ENCODE data around the gene NPR2. TPM values are rescaled to one million over a fixed set of nuclear protein-coding genes. Genes with fewer than 3 reads are reported as not detected.

NPR2 gene
- total and polyA plus RNA-seq, 4 experiments from 2014 or later = 0.97 to 15.9 (median 9.5) TPM

DNA sequence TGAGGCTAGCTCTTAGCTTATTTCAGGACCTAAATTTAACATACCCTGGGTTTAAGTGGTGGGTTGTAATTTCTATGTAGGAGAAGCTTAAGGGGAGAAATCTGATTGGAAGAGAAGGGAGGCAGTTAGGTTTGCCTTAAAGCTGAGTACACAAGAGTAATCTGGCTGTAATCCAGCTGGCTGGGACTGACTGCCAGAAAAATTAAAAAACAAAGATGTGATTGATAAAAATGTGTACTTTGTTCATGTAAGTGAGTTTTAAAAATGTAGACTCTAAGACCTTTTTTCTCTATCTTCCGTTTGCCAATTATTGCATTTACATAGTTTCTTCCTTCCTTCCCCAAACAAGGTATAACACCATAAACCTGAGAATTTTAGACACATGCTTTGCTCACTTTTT is 19.9 kb upstream of the NPR2 start:
- ChIA-PET CTCF (ENCODE audit: partially characterized antibody) (interaction anchor here (0.7 to 3.8 kb wide), 5 partner anchors 15 to 132 kb away, joined by 3 to 25 read pairs (median 3); no protein-coding TSS in a partner anchor), POLR2A (ENCODE audit: partially characterized antibody) (interaction anchor here (0.8 kb wide), 1 partner anchor 40 kb away, joined by 3 read pairs; the partner anchor contains the start of gene TLN1)

DNA sequence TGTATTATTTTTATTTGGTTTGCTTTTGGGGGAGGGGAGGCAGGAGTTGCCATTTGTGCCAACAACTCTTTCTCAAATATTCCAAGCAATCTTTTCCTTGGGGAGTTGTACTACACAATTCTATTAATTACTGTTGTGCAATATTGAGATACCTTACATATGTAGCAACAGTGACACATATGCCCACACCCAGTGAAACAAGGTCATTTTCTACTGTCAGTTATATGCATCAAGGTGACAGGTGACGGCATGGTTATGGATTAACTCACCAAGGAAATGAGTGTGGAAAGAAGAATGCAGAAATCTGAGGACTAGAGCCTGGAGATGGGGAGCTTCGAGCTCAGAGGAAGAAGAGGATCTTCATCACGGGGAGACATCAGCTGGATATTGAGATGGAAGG is 19.4 kb upstream of the NPR2 start:
- CTCF ChIA-PET (ENCODE audit: partially characterized antibody) = interaction anchor here (0.9 to 3.8 kb wide), 6 partner anchors 15 to 131 kb away, joined by 3 to 25 read pairs (median 3); partner anchors contain the start of gene ARHGEF39
- Histone ChIP-seq H3K4me1 (ENCODE audit: insufficient read depth, low read length) (peaks cover 3% of the 10 kb centered on the region), H3K4me3 (ENCODE audit: low read length in 2 of 2) (no peak overlapping the region), H3K27me3 (ENCODE audit: insufficient read depth, low read length) (no peaks in the 10 kb centered on the region), H3K27ac (ENCODE audit: low read depth, low read length) (no peak overlapping the region), H3K9me3 (ENCODE audit: control insufficient read depth in 1 of 2, low read length in 2 of 2) (no peaks in the 10 kb centered on the region), H3K36me3 (ENCODE audit: insufficient read depth, low read length) (no peaks in the 10 kb centered on the region)
- Mint-ChIP-seq H3K4me1 (peaks cover 0 to 10% (median 6%) of the 10 kb centered on the region in 4 donors), H3K4me3 (no peak overlapping the region), H3K36me3 (peaks cover 0 to 2% of the 10 kb centered on the region in 2 donors), H3K9me3 (no peaks in the 10 kb centered on the region), H3K27me3 (no peaks in the 10 kb centered on the region), H3K27ac (no peak overlapping the region)
- DNase-seq = no peak
- POLR2A ChIA-PET (ENCODE audit: partially characterized antibody) = no interaction called here
- intact Hi-C loops (cut with micrococcal nuclease) = no loop called here

More for the DNA sequence above, 19.9 kb upstream of the NPR2 start:
- Histone ChIP-seq H3K9me3 (ENCODE audit: control insufficient read depth in 1 of 2, low read length in 2 of 2) (no peaks in the 10 kb centered on the region), H3K4me1 (ENCODE audit: insufficient read depth, low read length) (peaks cover 3% of the 10 kb centered on the region), H3K27ac (ENCODE audit: low read depth, low read length) (no peak overlapping the region), H3K4me3 (ENCODE audit: low read length in 2 of 2) (no peak overlapping the region), H3K36me3 (ENCODE audit: insufficient read depth, low read length) (no peaks in the 10 kb centered on the region), H3K27me3 (ENCODE audit: insufficient read depth, low read length) (no peaks in the 10 kb centered on the region)
- Mint-ChIP-seq H3K27ac (no peak overlapping the region), H3K36me3 (peaks cover 0 to 2% of the 10 kb centered on the region in 2 donors), H3K4me3 (no peak overlapping the region), H3K27me3 (no peaks in the 10 kb centered on the region), H3K9me3 (no peaks in the 10 kb centered on the region), H3K4me1 (peaks cover 0 to 10% (median 6%) of the 10 kb centered on the region in 4 donors)
- intact Hi-C loops (cut with micrococcal nuclease) = no loop called here
- DNase-seq = no peak

DNA sequence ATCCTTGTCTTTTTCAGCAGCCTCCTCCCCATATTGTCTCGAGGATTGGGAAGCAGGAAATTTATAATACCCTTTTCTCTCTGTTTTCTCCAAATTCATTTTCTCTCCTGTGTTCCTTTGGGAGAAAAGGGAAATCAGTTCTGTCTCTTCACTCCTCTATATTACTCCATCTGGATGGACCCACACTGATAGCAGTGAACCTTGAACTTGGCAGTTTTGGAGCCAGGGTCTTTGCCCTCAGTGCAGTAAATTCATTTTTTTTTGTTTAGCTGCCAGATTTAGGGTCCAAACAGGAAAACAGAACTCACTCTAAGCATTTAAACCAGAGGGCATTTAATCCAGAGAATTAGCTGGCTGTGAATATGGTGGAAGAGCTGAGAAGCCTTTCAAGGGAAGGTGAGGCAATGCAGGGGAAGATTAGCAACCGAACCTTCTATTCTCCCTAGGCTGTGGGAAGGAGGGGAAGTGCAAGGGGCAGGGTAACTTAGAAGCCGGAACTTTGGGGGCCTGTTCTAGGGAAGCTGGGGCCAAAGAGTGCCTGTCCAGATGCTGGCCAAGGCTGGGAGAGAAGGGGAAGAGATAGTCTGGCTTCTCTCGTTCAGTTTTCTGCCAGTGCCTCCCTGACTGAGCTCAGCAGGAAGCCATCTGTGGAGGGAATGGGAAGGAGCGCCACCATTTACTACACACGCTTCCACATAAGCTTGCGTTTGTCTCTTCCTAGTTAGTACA is 16.3 kb upstream of the NPR2 start:
- H3K4me3 ChIP-seq (ENCODE audit: low read length in 2 of 2) = no peak overlapping the region
- intact Hi-C loops (cut with micrococcal nuclease) = no loop called here
- Mint-ChIP-seq H3K36me3 (peaks cover 5 to 11% of the 10 kb centered on the region in 2 donors), H3K9me3 (no peaks in the 10 kb centered on the region), H3K4me1 (peaks cover 0 to 5% (median 3%) of the 10 kb centered on the region in 4 donors), H3K27me3 (no peaks in the 10 kb centered on the region), H3K4me3 (peak overlapping the region in 1 of 8 donors; percentile 18), H3K27ac (peak overlapping the region in 3 of 7 donors; percentile 62 to 72 (median 69))
- ChIA-PET CTCF (ENCODE audit: partially characterized antibody) (interaction anchor here (0.7 to 2.1 kb wide), 6 partner anchors 15 to 108 kb away, joined by 3 to 5 read pairs (median 4); no protein-coding TSS in a partner anchor), POLR2A (ENCODE audit: partially characterized antibody) (no interaction called here)
- H3K36me3 ChIP-seq (ENCODE audit: insufficient read depth, low read length) = no peaks in the 10 kb centered on the region
- H3K27me3 ChIP-seq (ENCODE audit: insufficient read depth, low read length) = no peaks in the 10 kb centered on the region
- DNase-seq = no peak
- H3K4me1 ChIP-seq (ENCODE audit: insufficient read depth, low read length) = peaks cover 3% of the 10 kb centered on the region
- no peak overlapping the region for H3K27ac ChIP-seq (ENCODE audit: low read depth, low read length)
- no peaks in the 10 kb centered on the region for H3K9me3 ChIP-seq (ENCODE audit: control insufficient read depth in 1 of 2, low read length in 2 of 2)

DNA sequence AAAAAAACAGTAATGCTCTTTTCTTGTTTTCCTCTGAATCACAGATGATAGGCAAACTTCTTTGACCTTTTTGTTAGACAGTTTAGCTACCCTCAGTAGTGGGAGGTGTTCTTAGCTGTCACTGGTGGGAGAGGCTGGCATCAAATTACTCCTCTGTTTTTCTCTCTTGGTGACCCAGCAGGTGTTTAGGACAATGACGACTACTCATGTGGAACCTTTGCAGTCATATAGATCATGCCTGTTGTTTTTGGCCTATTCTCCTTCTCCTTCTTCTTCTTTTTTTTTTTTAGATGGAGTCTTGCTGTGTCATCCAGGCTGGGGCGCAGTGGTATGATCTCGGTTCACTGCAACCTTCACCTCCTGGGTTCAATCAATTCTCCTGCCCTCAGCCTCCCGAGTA is 15.4 kb upstream of the NPR2 start:
- H3K27ac ChIP-seq (ENCODE audit: low read depth, low read length) = no peak overlapping the region
- no peaks in the 10 kb centered on the region for H3K4me1 ChIP-seq (ENCODE audit: insufficient read depth, low read length)
- H3K27me3 Mint-ChIP-seq = no peaks in the 10 kb centered on the region
- no peak for DNase-seq
- H3K4me3 Mint-ChIP-seq = no peak overlapping the region
- no peaks in the 10 kb centered on the region for H3K9me3 ChIP-seq (ENCODE audit: control insufficient read depth in 1 of 2, low read length in 2 of 2)
- H3K27me3 ChIP-seq (ENCODE audit: insufficient read depth, low read length) = no peaks in the 10 kb centered on the region
- no peak overlapping the region for H3K4me3 ChIP-seq (ENCODE audit: low read length in 2 of 2)
- ChIA-PET CTCF (ENCODE audit: partially characterized antibody) (interaction anchor here (1.0 to 2.1 kb wide), 4 partner anchors 14 to 82 kb away, joined by 3 to 5 read pairs (median 4); no protein-coding TSS in a partner anchor), POLR2A (ENCODE audit: partially characterized antibody) (no interaction called here)
- intact Hi-C loops (cut with micrococcal nuclease) = no loop called here
- H3K36me3 ChIP-seq (ENCODE audit: insufficient read depth, low read length) = no peaks in the 10 kb centered on the region
- peaks cover 11 to 16% of the 10 kb centered on the region in 2 donors for H3K36me3 Mint-ChIP-seq
- H3K9me3 Mint-ChIP-seq = no peaks in the 10 kb centered on the region
- H3K27ac Mint-ChIP-seq = peak overlapping the region in 1 of 7 donors; percentile 70
- peaks cover 0 to 5% (median 4%) of the 10 kb centered on the region in 4 donors for H3K4me1 Mint-ChIP-seq

DNA sequence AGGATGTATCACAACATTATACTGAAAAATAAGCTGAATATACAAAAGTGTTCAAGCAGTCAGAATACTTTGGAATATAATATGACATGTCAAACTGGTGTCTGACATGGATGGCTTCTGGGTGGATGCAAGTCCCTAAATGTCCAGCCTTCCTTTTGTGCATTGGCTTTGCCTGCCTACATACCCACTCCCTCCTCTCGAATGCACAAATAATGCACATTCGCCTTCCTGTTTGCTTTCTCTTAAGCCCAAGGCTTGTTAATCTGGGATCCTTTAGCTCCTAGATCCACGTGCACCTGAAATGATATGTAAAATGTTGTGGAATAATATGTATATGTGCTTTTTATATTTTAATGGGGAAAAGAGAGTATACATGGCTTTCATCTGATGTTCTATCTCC is 12.9 kb upstream of the NPR2 start:
- H3K27me3 ChIP-seq (ENCODE audit: insufficient read depth, low read length) = no peaks in the 10 kb centered on the region
- ChIA-PET CTCF (ENCODE audit: partially characterized antibody) (interaction anchor here (2.2 kb wide), 1 partner anchor 12 kb away, joined by 11 read pairs; no protein-coding TSS in a partner anchor), POLR2A (ENCODE audit: partially characterized antibody) (no interaction called here)
- DNase-seq = no peak
- H3K9me3 ChIP-seq (ENCODE audit: control insufficient read depth in 1 of 2, low read length in 2 of 2) = no peaks in the 10 kb centered on the region
- Mint-ChIP-seq H3K4me3 (no peak overlapping the region), H3K9me3 (peaks cover 0 to 2% (median 0%) of the 10 kb centered on the region in 8 donors), H3K27me3 (no peaks in the 10 kb centered on the region), H3K36me3 (peaks cover 15 to 19% of the 10 kb centered on the region in 2 donors), H3K27ac (no peak overlapping the region), H3K4me1 (peaks cover 0 to 5% (median 4%) of the 10 kb centered on the region in 4 donors)
- H3K36me3 ChIP-seq (ENCODE audit: insufficient read depth, low read length) = peaks cover 3% of the 10 kb centered on the region
- H3K4me1 ChIP-seq (ENCODE audit: insufficient read depth, low read length) = no peaks in the 10 kb centered on the region
- intact Hi-C loops (cut with micrococcal nuclease) = no loop called here
- H3K4me3 ChIP-seq (ENCODE audit: low read length in 2 of 2) = no peak overlapping the region
- no peak overlapping the region for H3K27ac ChIP-seq (ENCODE audit: low read depth, low read length)

DNA sequence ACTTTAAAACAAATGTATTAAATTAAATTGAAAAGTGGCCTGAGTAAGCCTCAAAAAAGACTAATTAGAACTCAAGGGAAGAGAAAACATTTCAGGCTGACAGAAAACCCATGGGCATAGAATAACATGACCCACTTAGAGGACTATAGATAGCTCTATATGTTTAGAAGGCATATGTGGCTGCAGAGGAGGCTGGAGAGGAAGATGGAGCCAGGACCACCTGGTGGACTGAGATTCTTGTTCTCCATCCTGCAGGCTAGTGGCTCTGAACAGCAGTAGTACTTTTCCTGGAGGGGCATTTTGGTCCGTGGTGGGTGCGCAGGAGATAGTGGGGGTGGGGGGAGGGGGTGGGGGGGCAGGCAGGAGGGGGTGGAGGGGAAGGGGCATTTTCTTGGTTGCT is 10.3 kb upstream of the NPR2 start:
- Mint-ChIP-seq H3K4me1 (peaks cover 0 to 5% (median 3%) of the 10 kb centered on the region in 4 donors), H3K9me3 (peaks cover 0 to 2% (median 0%) of the 10 kb centered on the region in 8 donors), H3K36me3 (peaks cover 33 to 36% of the 10 kb centered on the region in 2 donors), H3K27ac (no peak overlapping the region), H3K4me3 (no peak overlapping the region), H3K27me3 (no peaks in the 10 kb centered on the region)
- peaks cover 6% of the 10 kb centered on the region for H3K36me3 ChIP-seq (ENCODE audit: insufficient read depth, low read length)
- DNase-seq = no peak
- no peak overlapping the region for H3K27ac ChIP-seq (ENCODE audit: low read depth, low read length)
- no peaks in the 10 kb centered on the region for H3K9me3 ChIP-seq (ENCODE audit: control insufficient read depth in 1 of 2, low read length in 2 of 2)
- no peak overlapping the region for H3K4me3 ChIP-seq (ENCODE audit: low read length in 2 of 2)
- ChIA-PET POLR2A (ENCODE audit: partially characterized antibody) (no interaction called here), CTCF (ENCODE audit: partially characterized antibody) (interaction anchor here (1.2 kb wide), 1 partner anchor 9 kb away, joined by 6 read pairs; no protein-coding TSS in a partner anchor)
- H3K4me1 ChIP-seq (ENCODE audit: insufficient read depth, low read length) = no peaks in the 10 kb centered on the region
- intact Hi-C loops (cut with micrococcal nuclease) = no loop called here
- no peaks in the 10 kb centered on the region for H3K27me3 ChIP-seq (ENCODE audit: insufficient read depth, low read length)

DNA sequence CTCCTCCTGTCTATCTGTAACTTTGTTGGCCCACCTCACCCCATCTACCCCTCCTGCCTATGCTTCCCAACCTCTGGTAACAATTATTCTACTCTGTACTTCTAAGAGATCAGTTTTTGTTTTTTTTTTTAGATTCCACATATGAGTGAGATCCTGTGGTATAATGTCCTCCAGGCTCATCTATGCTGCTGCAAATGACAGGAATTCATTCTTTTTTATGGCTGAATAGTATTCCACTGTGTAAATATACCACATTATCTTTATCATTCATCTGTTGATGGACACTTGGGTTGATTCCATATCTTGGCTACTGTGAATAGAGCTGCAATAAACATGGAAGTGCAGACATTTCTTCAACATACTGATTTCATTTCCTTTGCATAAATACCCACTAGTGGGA is 8.0 kb upstream of the NPR2 start:
- H3K27me3 Mint-ChIP-seq = no peaks in the 10 kb centered on the region
- H3K27ac ChIP-seq (ENCODE audit: low read depth, low read length) = no peak overlapping the region
- POLR2A ChIA-PET (ENCODE audit: partially characterized antibody) = interaction anchor here (0.7 kb wide), 1 partner anchor 408 kb away, joined by 3 read pairs; no protein-coding TSS in a partner anchor

More for the DNA sequence above, 8.0 kb upstream of the NPR2 start:
- Mint-ChIP-seq H3K9me3 (peaks cover 0 to 2% (median 0%) of the 10 kb centered on the region in 8 donors), H3K27ac (no peak overlapping the region), H3K36me3 (peaks cover 43 to 48% of the 10 kb centered on the region in 2 donors), H3K4me3 (no peak overlapping the region), H3K4me1 (peaks cover 0 to 3% (median 3%) of the 10 kb centered on the region in 4 donors)
- H3K4me3 ChIP-seq (ENCODE audit: low read length in 2 of 2) = no peak overlapping the region
- no peaks in the 10 kb centered on the region for H3K9me3 ChIP-seq (ENCODE audit: control insufficient read depth in 1 of 2, low read length in 2 of 2)
- intact Hi-C loops (cut with micrococcal nuclease) = no loop called here
- no peaks in the 10 kb centered on the region for H3K4me1 ChIP-seq (ENCODE audit: insufficient read depth, low read length)
- H3K27me3 ChIP-seq (ENCODE audit: insufficient read depth, low read length) = no peaks in the 10 kb centered on the region
- no peak for DNase-seq
- peaks cover 13% of the 10 kb centered on the region for H3K36me3 ChIP-seq (ENCODE audit: insufficient read depth, low read length)
- CTCF ChIA-PET (ENCODE audit: partially characterized antibody) = no interaction called here

All from CD4-positive, alpha-beta memory T cell (primary cell).